Activated T-cell treated with anti-CD3 and anti-CD28 coated beads for 24 hours (primary cell): Measurements from ENCODE around the gene CEBPG.

Experiments used
- DNase-seq: peaks from one replicate; pipeline ENCODE4 v3.0.0-alpha.2; 2020; ENCODE audit warnings: low read depth

The CEBPG gene

GRCh38 chr19:33395561-33396550, 22.3 kb downstream of the CEBPG start:
- no peak for DNase-seq

GRCh38 chr19:33396701-33397535, 23.4 kb downstream of the CEBPG start:
- no peak for DNase-seq

DNA sequence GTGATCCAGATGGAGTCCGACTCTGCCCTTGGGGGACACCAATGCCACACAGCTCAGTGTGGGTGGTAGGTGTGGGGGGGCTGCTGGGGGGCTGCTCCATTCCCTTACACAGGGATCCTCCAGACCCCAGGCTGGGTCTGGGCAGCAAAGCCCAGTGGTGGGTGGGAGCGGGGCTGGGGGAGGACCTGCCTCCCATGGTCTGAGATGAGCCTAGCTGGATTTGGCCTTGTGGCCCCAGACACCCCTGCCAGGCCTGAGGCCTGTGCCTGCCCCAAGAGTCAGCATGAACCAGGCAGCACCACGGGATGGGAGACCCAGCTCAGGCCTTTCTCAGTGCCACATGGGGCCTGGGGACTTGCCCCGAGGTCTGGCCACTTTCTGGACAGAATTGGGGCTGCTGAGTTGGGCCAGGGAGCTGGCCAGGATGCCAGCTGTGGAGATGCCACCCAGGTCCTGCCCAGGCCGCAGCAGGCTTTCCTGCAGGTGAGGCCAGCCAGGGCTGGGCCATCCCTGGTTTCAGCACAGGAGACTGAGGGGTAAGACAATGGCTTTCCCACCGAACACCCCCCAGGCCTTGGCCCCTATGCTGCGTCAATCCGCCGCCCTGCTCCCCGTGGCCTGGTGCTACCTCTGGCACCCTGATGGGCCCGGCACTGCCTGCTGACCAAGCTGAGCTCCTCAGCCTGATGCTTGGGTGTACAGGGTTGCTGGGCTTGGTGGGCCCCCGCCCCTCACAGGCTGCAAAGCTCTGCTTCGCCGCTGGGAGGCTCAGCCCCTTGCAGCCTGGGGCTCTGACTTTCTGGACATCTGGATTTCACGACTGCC, 24.2 kb downstream of the CEBPG start:
- DNase-seq = no peak

DNA sequence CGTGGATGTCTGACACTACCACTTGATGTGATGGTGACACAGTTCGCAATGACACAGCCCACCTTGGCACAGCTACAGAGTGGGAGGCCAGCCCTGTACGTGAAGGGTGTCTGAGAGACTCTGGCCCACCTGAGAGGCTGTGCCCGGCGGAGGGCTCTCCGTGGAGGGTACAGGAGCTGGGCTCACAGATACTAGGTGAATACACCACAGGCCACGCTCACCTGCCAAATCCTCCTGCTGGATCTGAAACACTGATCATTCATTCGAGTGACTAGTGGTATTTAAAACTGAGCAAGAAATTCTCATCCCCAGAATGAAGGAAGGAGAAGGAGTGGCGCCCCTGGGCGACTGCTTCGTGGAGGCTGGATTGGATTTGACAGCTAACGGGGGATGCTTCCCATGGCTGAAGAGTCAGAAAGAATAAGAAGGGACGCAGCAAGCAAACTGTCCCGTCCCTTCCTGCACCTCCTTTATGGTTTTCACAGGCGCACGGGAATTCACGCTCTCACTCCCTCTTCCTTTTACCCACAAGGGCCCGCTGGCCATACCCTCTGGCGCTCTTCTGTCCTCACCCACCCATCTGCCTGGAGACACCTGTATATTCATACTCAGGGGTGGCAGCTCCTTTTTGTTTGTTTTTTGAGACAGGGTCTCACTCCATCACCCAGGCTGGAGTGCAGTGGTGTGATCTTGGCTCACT, 25.0 kb downstream of the CEBPG start:
- DNase-seq = no peak

DNA sequence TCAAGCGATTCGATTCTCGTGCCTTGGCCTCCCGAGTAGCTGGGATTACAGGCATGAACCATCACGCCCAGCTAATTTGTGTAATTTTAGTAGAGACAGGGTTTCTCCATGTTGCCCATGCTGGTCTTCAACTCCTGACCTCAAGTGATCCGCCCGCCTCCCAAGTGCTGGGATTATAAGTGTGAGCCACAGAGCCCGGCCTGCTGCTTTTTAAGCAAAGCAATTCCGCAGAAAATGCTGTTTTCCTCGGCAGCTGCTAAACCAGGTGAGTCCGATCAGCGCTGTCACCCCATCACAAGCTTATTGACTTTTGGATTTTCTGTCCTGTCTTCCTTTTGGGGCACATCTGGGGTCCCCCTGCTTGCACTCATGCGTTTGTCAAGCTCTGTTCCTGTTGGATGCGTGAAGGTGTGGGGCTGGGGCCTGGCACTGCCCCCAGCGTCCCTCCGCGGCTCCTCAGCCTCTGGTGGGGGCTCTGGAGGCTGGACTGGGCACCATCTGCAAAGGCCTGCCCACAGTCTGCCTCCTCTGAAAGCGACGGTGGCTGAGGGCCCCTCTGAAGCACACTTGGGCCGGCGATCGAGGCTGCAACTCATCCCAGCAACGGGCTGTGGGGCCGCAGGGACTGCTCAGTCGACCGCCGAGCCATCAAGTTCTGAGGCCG, 25.7 kb downstream of the CEBPG start:
- DNase-seq = no peak

DNA sequence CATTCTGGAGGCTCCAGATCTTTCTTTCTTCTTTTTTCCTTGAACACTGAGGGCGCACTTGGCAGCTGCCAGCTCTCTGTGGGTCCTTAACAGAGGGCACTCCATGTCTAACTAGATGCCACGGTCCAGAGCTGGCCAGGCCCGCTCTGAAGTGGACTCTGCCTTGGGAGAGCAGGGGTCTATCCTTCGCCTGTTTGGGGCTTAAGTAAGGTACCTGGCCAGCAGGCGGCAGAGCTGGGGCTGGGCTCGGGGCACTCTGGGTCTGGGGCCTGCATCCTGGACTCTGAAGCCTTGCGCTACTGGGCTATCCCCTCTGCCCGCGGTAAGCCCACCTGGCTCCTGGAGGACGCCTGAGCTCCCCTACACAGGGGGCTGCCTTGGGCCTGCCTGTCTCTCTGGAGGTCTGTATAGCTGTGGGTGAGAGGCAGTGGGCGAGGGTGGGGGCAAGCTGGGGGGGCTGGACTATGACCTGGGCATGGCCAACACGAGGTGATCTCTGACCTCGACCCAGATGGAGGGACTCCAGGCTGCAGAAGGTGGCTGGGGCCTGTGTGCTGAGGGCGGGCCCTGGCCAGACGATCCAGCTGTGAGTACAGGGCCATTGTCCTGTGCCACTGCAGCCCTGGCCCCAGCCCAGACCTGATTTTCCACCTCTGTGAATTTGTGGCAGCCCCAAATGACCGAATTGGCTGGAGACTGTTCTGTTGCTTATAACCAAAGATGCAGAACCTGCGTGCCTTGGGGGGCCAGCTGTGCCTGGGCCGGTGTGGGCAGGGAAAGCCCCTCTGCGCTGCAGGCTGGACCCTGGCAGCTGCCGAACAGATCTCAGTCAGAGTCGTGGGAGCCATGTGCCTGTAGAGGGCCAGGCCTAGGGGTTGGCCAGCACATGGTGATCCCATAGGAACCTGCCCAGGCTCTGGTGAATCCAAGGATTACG, 26.5 kb downstream of the CEBPG start:
- DNase-seq = no peak

- DNase-seq = no peak
Observed at GRCh38 chr19:33400856-33401682, 27.6 kb downstream of the CEBPG start.

GRCh38 chr19:33401683-33402420, 28.3 kb downstream of the CEBPG start:
- DNase-seq = no peak

- no peak for DNase-seq
Observed at GRCh38 chr19:33402421-33403220, 29.1 kb downstream of the CEBPG start.

- DNase-seq = no peak
Observed at GRCh38 chr19:33403221-33403972, 29.9 kb downstream of the CEBPG start.

GRCh38 chr19:33403973-33404304, 30.4 kb downstream of the CEBPG start:
- no peak for DNase-seq

DNA sequence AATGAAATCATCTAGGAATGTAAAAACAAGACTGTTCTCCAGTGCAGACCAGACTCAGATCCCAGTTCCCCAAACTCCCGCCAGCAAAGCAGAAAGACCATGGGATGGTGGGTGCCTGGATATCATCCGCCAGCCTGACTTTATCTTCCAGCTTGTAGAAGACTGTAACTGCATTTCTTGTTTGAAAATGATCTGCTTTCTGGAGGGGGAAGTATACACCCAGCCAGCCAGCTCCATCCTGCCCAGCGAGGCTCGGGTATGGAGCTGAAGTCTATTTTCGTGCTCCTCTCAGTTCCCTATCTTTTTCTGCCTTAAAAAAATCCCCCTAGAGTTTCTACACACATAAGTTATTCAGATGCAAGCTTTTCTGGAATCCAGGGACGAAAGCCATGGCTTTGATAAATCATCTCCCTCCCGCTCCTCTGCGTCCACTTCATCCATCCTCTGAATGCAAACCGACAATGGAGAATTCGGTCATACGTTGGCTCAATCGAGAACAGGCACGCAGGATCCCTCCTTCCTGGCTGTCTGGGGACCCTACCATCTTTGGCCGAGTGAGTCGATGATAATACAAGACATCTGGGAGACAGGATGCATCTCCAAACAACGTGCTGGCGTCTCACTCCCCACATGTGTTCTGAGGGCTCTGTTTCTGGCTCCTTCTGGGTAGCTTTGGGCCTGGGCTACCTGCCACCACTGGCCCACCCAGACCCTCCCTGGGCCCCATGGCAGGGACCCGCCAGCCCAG, 31.2 kb downstream of the CEBPG start:
- no peak for DNase-seq

GRCh38 chr19:33405254-33405552, 31.7 kb downstream of the CEBPG start:
- no peak for DNase-seq

DNA sequence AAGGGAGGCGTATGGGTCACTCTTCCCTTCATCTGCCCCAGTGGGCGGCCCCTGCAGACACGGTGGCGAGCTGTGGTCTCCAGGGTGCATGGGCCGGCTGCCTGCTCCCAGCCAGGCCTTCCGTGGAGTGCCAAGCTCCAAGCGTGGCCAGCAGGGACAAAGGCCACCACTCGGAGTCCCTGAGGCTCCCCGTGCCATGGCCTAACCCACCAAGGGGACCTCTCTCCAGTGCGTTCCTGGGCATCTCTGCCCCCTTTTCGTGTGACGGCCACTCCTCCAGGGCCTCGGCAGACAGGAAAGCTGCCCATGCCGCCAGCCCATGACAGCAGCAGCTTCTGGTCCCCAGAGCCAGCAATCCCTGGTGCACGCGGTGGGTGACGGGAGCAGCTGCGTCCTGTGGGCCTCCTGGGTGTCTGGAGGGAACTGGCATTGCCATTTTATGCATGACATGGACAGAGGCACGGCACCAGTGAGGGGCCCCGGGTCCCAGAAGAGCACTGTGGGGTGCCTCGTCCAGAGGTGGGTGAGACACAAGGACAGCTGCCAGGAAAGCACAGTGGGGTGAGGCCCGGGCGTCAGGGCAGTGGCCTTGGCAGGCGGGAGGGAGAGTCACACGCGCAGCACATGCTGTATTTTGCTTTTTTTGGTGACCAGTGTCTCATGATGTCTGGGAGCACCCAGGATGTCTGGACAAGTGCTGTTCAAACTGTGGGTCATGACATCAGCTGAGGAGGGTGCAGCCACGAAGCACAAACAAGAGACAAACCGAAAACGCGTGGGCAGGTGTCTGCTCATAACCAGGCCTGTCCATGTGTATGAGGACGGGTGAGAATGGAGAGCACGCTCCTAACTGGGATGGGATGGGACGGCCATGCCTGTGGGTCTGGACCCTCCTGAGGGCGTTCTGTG, 32.3 kb downstream of the CEBPG start:
- no peak for DNase-seq

- peak; percentile 66 for DNase-seq
Observed at GRCh38 chr19:33406521-33407139, 33.1 kb downstream of the CEBPG start.
